GM21576 (cell line): ENCODE results near the gene SORCS2.

ENCODE experiments used
- ATAC-seq: cut with Tn5 transposase; IDR thresholded peaks from one replicate; pipeline ENCODE4 v1.9.1; 2021; ENCODE audit warnings: mild to moderate bottlenecking, moderate library complexity; ENCODE audit not compliant: unreplicated experiment

Gene SORCS2

DNA sequence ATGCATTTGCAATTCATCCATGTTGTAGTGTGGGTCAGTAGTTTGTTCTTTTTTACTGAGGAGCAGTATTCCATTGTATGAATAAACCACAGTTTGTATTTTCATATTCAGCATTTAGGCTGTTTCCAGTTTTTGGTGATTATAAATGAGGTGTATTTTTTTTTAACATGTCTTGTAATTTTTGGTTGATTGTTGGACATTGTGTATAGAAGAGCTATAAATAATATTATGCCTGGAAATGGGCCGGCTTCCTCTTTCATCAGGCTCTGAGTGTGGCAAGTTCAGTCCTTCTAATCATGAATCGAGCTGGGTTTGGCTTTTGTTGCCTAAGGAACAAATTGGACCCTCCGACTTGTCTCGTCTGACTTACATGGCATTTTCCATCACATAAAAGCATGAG, 126.7 kb downstream of the SORCS2 start:
- no peak for ATAC-seq

DNA sequence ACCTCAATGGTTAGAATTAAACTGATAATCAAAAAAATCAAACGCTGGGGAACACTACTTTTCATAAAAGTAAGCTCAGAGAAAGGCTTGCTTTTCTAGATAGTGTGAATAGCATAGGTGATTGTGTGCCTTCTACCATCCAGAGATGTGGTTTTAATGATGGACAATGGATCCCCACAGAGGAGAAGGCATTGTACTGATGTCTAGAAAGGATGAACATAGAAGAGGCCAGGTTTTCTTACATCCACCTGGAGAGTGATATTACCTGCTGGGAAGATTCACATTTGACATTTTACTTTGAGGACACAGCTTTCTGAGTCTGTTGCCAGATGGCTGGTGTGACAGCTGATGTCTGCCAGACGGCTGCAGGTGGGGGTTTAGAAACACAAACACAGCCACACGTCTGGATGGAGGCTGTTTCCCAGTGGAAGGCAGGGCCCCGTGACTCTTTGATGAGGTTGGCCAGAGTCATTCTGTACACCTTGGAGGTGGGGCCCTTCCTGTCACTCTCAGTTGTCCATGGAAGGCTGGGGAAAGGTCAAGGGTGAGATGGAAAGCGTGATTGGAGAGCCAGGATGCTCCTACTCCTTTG, 128.0 kb downstream of the SORCS2 start:
- no peak for ATAC-seq

DNA sequence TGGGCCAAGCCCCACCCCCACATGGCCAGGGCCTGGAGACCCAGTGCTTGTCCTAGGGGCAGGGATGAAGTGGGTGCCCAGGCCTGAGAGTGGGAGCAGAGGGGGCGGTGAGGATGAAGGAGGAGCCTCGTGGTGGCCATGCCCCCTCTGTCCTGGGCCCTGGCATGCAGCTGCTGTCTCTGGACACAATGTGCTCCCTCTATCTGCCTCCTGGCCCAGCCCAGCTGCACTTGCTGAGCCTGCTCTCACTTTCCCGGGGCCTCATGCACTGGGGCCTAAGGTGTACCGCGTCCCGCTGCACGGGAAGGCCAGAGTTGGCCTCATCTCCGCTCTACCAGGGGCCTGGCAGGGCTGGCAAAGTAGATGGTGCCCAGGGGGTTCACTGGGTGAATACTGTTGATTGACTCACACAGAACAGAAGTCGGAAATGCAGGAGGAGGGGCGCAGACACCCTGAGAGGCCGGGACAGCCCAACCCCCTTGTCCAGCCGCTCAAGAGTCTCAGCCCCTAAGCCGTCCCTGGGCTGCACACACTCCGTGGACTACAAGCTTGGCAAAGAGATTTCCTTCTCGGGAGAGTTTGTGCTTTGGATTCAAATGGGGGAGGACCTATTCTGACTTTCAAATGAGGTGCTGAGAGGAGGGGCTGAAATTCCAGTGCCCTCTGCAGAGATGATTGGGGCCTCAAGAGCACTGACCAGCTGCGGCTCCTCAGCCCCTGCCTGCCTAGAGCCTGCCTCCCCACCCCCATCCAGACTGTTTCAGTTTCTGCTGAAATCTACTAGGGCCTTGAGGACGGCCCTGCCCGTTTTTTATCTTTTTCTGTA, 130.0 kb downstream of the SORCS2 start:
- no peak for ATAC-seq

DNA sequence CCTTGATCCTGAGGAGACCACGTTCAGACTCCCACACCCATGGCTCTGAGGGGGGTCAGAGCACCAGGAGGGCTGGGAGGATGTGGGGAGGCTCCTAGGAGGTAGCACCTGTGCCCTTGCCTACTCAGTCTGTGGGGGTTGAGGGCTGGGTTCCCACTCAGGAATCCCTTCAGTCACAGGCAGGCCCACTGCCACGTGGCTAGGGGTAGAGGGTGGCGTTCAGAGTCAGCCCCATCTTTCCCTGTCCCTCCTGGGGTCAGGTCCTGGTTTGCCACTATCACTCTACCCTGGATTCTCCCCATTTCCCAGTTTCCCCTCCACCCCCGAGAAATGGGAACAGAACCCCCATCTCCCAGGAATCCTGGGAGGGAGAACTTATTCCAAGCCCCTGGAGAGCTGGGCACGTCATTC, 131.1 kb downstream of the SORCS2 start:
- no peak for ATAC-seq

DNA sequence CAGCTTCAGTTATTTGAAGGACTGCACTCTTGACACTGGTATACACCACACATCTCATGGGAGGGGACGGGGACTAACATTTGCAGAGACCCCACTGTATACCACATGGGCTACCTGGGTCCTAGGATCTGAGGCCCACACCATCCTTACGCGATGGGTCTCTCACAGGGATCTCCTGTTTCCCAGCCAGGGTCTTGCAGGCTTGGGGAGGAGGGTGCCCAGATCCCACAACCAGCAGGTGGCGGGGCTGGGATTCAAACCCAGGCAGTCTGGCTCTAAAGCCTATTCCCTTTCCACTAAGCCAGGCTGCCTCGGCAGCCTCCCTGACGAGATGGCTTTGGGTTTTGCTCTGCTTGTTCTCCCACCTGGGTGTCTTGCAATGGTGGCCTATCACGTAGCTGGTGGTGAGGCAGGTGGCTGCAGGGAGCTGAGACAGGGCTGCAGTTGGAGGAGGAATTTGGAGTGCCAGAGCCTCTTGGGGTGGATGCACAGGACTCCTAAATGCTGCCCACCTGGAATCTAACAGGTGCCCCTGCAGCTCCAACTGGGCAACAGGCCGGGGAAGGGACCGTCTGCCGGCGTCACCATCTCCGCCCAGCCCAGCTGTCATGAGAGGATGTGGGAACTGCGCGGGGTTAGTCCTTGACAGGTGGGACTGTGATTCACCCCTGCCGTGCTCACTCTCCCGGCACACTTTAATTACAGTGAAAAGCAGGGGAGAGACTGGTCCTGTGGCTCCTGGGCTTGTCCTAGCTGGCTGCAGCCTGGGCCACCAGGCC, 131.7 kb downstream of the SORCS2 start:
- ATAC-seq: no peak

DNA sequence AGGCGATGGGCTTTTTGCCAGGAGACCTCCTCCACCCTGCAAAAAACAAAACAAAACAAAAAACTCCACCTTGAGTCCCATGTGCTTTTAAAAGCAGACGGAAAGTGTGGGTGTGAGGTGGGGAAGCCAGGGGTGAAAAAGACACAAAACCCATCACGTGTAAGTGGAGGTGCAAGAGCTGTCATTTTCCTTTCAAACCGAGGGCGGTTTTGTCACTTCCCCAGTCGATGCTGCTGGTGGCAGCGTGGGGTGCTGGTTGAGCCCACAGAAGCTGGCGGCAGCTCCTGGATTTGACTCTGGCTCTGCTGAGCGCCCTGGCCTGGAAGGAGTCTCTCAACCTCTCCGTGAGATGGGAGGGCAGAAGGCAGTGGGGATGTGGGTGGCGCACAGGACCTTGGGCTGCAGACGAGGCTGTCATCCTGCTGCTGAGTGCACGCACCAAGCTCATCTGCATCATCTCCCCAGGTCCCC, 132.3 kb downstream of the SORCS2 start:
- no peak for ATAC-seq

DNA sequence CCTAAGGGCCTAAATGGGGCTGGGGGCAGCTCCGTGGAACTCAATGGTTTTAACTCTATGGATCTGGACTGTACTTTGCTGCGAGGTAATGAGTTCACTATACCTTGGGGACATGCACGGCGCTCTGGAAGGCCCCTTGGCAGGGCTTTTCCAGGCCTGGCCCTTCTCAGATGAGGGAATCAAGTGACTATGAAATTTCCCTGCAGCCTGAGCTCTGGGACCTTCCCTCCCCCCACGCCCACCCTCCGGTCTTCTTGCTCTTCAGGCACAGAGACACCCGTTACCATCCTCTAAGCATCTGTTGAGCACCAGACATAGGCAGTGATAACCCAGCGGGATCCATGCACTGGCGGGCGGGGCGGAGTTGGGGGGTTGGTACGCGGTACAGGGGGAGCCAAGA, 133.2 kb downstream of the SORCS2 start:
- ATAC-seq: no peak

DNA sequence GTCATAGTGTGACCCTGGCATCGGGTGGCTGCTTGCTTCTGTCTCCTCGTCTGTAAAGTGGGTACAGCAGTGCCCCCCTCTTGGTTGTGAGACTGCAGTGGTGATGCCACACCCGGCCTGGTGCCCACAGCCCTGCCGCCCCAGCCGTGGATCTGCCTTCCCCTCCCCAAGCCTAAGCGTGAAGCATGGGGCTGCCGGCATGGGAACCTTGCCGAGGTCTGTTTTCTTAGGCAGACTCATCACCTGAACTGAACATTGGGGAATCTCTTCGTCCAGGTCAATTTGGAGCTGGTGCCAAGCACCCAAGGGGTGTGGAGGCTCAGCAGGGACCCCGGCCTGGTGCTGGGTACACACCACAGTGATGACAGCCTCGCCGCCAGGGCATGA, 134.0 kb downstream of the SORCS2 start:
- ATAC-seq: no peak

DNA sequence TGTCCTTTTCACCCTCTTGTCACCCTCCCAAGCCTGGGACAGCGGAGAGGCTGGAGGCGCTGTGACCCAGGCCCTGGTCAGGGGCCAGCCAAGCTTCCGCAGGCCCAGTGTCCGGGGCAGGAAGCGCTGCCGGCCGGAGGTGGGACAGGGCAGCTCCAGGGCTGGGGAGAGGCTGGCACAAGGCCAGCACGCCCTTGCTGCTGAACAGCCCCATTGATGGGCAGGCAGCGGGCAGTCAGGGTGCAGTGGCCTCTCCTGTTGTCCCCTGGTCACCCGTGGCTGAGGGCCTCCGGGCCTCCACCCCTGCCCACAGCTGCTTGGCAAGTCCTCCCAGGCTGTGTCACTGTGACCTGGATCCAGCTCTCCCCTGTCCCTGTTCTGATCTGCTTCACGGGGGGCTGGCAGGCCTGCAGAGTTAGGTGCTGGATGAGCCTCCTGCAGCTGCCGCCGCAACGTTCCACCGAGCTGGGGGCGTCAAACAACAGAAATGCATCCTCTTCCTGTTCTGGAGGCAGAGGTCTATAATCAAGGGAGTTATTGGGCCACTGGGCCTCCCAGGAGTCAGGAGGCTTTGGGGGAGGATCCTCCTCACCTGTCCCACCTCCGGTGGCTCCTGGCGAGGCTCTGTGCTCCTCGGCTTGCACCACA, 134.5 kb downstream of the SORCS2 start:
- ATAC-seq: no peak

DNA sequence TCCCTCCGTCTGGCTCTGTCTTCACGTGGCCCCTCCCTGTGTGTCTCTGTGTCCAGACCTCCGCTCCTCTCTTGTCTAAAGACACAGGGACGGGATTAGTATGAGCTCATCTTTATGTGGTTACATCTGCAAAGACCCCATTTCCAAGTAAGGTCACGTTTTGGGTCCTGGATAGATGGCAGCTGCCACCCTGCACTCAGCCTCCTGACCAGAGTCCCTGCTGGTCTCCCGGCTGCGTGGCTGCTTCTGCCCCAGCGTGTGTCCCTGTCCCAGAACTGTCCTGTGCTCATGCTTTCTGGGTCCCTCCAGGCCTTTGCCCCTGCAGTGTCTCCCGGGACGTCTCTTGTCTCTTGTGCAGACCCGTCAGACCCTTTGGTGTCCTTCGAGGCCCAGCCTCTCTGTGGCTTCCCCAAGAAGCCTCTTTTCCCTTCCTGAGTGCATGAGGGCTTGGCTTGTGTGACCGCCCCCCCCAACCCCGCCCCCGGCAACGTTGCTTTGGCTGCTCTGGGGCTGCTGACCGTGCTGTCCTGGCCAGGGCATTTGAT, 135.1 kb downstream of the SORCS2 start:
- ATAC-seq: no peak

DNA sequence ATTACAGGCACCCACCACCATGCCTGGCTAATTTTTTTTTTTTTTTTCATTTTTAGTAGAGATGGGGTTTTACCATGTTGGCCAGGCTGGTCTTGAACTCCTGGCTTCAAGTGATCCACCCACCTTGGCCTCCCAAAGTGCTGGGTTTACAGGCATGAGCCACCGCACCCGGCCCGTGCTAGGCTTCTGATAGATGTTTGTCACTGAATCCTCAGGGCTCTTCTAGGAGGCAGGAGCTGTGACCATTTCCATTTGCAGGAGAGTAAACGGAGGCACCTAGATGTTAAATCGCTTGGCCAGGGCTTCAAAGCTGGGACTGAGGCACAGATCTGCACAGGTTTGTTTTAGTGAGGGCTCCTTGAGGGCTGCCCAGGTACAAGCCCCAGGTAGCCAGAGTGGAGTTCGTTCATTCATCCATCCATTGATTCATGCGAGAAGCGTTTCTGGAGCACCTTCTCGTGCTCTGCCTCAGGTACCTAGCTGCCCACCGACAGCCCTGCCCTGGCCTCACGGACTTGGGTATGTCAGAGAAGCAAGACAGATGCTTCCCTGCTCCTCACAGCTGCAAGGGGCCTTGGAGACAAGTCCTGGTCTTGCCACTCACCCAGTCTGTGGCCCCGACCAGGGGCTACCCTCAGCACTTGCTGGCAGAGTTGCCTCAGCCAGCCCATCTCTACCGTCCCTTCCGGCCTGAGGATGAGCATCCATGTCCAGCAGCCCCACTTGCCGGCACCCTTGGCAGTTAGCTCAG, 136.0 kb downstream of the SORCS2 start:
- no peak for ATAC-seq

DNA sequence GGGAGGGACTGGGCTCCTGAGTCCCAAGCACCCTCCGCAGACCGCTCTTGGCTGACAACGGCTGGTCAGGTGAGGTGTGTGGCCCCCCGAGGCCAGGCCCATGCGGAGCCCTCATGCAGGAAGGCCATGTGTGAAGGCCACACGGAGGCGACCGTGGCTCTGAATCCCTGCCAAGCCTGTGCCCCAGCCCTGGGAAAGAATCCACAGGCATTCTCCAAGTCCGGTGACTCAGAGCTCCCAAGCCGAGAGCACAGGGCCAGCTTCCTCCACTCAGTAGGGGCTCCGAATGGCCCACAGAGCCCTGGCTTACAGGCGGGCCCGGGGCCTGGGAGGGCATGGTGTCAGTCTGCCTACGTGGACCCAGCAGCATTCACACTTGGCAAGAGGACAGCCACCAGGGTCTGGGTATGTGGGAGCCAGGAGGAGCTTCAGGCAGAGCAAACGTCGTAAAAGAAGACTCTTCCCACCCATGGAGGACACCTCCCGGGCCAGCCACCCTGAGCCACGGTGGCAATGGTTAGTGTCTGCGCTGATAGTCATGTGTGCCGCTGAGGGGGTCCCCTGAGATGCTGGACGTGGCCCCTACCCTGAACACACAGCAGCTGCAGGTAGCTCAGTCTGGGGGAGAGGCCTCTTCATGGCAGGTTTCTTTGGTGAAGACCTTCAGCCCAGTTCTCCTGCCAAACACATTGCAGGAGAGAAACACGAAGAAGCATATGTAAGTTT, 136.7 kb downstream of the SORCS2 start:
- no peak for ATAC-seq

DNA sequence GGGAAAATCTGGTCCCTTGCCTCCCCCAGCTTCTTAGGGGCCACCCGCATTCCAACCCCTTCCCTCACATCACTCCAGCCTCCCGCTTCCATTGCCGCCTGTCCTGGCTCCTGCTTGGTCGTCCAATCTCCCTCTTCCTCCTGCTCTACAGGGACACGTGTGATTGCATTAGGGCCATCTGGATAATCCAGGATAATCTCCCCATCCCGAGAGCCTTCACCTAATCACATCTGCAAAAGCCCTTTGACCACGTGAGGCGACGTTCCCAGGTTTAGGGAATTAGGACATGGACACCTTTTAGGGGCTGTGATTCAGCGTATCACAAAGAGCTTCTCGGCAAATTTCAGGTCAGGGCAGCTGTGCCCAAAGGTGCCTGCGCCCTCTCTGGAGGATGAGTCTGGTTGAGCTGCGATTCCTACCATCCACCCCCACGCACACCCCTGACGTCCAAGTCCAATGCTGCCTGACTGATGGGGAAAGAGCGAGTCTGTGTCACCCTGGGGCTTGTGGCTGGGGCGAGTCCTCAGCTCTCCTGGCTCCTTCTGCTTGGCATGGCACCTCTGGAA, 137.8 kb downstream of the SORCS2 start:
- ATAC-seq: no peak

DNA sequence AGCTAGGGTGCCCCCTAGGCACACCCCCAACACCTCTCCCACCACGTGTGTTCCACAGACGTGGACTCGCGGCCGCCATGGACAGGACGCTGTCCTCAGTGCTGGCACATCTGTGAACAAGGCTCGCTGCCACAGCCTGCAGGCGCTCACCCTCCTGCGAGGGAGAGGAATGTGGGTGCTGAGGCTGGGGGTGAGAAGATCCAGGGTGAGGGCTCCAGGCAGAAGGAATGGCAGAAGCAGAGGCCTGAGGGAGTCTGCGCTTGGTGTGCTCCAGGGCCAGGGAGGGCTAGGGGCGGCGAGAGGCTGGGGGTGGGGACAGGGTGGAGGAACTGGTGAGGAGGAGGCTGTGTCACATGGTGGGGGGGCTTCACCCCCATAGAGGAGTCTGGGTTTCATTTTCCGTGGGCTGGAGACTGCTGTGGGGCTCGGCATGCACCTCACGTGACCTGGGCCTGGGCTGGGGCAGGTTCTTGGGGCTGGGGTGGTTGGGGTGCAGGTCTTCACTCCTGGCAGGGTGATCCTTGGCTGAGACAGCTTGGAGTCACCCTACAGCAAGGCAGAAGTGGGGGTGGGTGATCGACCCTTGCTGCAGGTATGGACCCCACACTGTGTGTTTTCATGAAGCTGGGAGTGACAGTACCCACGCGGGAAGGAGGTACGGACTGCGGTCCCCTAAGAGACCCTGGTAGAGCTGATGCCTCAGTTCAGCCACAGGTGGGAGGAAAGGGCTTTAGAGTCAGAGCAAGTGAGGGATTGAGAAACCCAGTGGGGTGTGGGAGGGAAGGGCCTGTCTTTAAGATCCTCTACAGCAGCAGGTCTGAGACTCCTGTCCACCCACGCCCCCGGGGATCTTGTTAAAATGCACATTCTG, 138.7 kb downstream of the SORCS2 start:
- no peak for ATAC-seq

DNA sequence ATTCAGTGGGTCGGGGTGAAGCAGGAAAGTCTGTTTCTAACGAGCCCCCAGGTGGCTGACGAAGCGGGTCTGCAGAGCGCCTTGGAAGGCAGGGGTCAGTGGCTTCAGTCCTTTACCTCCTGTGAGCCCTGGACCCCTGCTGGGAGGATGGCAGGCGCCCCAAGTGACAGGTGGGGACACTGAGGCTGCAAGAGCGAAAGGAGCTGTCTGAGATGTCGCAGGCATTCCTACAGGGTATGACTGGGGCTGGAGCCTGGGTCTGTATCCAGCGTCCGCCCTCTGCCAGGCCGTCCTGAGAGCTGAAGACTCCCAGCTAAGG, 139.3 kb downstream of the SORCS2 start:
- no peak for ATAC-seq

DNA sequence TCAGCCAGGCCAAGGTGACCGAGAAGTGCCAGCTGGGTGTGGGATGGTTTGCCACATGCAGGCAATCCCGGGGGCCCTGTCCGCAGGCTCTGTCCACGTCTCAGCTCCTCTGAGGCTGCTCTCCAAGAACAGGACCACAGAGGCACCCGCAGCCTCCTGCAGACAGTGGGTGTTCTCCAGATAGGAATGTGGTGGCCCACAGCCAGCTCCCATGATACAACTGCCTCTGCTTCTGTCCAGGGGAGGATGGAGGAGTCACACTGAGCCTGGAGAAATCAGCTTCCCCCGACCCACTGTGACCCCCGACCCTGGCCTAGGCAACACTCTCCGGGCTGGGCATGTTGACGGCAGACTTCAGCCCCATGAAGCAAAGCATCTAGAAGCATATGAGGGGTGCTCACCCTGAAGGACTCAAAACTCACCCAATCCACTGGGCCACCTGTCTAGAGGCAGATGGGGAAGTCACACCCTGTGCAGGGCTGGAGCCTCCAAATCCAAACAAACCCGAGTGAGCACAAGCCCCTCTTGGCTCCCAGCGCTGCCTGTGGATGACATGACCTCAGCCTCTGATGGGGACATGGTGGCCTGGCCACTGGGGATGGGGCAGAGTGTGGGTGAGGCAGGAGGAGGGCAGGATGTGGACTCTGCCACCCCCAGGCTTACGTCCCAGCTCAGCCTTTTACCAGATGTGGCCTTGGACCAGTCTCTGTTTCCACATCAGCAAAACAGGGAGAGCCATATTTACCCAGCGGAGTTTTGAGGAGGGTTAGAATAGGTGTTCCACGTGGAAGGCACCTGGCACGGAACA, 140.1 kb downstream of the SORCS2 start:
- no peak for ATAC-seq

DNA sequence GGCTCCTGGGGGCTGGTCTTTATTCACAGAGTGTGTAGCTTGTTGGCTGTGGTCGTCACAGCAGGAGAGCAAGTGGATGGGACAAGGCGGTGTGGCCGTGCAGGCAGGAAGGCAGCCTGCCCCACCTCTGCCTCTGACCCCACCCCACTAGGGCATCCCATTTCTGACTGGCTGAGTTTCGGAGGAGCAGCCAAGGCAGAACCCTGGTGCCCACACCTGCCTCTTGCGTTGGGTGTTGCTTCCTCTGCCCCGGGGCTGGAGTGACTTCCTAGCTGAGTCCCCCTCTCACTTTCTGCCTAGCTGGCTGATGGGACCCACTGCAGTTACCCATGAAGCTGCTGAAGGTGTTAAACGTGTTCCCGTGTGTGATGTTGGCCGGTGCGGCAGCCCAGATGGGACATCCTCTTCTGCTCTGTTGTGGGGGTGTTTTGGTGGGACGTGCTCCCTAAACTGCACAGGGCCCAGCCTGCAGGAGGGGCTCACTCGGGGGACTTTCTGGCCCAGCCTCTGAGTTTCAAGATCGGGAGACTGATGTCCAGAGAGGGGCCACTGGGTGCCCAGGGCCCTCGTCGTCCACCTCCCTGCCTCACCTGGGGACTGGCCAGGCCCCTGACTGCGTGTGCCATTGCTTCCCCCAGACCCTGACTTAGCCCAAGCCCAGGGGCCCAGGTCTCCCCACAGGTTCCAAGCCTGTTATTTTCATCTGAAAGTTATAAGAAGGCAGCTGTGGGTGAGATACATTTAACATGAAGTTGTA, 140.9 kb downstream of the SORCS2 start:
- no peak for ATAC-seq
